H9 (cell line): Measurements from ENCODE around the gene ATRNL1. TPM values are rescaled to one million over a fixed set of nuclear protein-coding genes. Genes with fewer than 3 reads are reported as not detected.

Experiments
- DNase-seq: peaks from one replicate; pipeline ENCODE4 v3.0.0-alpha.2; 2017
- H2AFZ ChIP-seq: one replicate; pipeline ENCODE4 v1.6.1; 2013; ENCODE audit warnings: mild to moderate bottlenecking, low read length, control low read depth, moderate library complexity
- H2AK5ac ChIP-seq: 2 replicates; pipeline ENCODE4 v1.6.1; 2013; ENCODE audit warnings: low read length, control low read depth, mixed read lengths; ENCODE audit not compliant: insufficient read length
- H2BK120ac ChIP-seq: one replicate; pipeline ENCODE4 v1.6.1; 2013; ENCODE audit warnings: low read depth, mild to moderate bottlenecking, low read length, control low read depth, inconsistent platforms; ENCODE audit not compliant: poor library complexity, severe bottlenecking
- H2BK12ac ChIP-seq: 2 replicates; pipeline ENCODE4 v1.6.1; 2013; ENCODE audit warnings: low read length, control low read depth, mixed read lengths, low read depth; ENCODE audit not compliant: insufficient read length
- H2BK15ac ChIP-seq: 2 replicates; pipeline ENCODE4 v1.6.1; 2013; ENCODE audit warnings: low read depth, low read length, control low read depth
- H2BK20ac ChIP-seq: one replicate; pipeline ENCODE4 v1.6.1; 2013; ENCODE audit warnings: low read depth, mild to moderate bottlenecking, low read length, control low read depth, inconsistent platforms; ENCODE audit not compliant: poor library complexity, severe bottlenecking
- H2BK5ac ChIP-seq: 2 replicates; pipeline ENCODE4 v1.6.1; 2013; ENCODE audit warnings: low read length, control low read depth, mixed read lengths; ENCODE audit not compliant: insufficient read length
- H3K14ac ChIP-seq: 2 replicates; pipeline ENCODE4 v1.6.1; 2013; ENCODE audit warnings: low read length, control low read depth; ENCODE audit not compliant: insufficient read depth
- H3K18ac ChIP-seq: 2 replicates; pipeline ENCODE4 v1.6.1; 2013; ENCODE audit warnings: low read depth, mild to moderate bottlenecking, mixed read lengths, low read length, control low read depth; ENCODE audit not compliant: insufficient read length
- H3K23ac ChIP-seq: 2 replicates; pipeline ENCODE4 v1.6.1; 2013; ENCODE audit warnings: low read length, control low read depth, mixed read lengths, low read depth; ENCODE audit not compliant: insufficient read length
- H3K23me2 ChIP-seq: 2 replicates; pipeline ENCODE4 v1.6.1; 2013; ENCODE audit warnings: low read depth, mild to moderate bottlenecking, mixed read lengths, low read length, control low read depth; ENCODE audit not compliant: insufficient read length, poor library complexity, severe bottlenecking
- H3K27ac ChIP-seq: 2 replicates; pipeline ENCODE4 v1.5.1; 2013; ENCODE audit warnings: low read length, control low read depth, mixed read lengths, low read depth; ENCODE audit not compliant: insufficient read length
- H3K27me3 ChIP-seq: 2 replicates; pipeline ENCODE4 v1.6.1; 2013; ENCODE audit warnings: low read length, control low read depth, inconsistent platforms; ENCODE audit not compliant: insufficient read depth
- H3K4ac ChIP-seq: 2 replicates; pipeline ENCODE4 v1.6.1; 2013; ENCODE audit warnings: low read depth, mild to moderate bottlenecking, control low read depth, inconsistent platforms, low read length, moderate library complexity
- H3K4me1 ChIP-seq: 2 replicates; pipeline ENCODE4 v1.6.1; 2013; ENCODE audit warnings: low read length, control low read depth, inconsistent platforms; ENCODE audit not compliant: insufficient read depth
- H3K4me2 ChIP-seq: 2 replicates; pipeline ENCODE4 v1.6.1; 2013; ENCODE audit warnings: low read length, control low read depth, mixed read lengths; ENCODE audit not compliant: insufficient read length, insufficient read depth
- H3K56ac ChIP-seq: 2 replicates; pipeline ENCODE4 v1.6.1; 2013; ENCODE audit warnings: low read depth, mild to moderate bottlenecking, mixed read lengths, low read length, control low read depth; ENCODE audit not compliant: insufficient read length
- H3K79me1 ChIP-seq: 2 replicates; pipeline ENCODE4 v1.6.1; 2013; ENCODE audit warnings: low read depth, mild to moderate bottlenecking, moderate library complexity, low read length, control low read depth, inconsistent platforms; ENCODE audit not compliant: insufficient read depth, poor library complexity, severe bottlenecking
- H3K79me2 ChIP-seq: 2 replicates; pipeline ENCODE4 v1.6.1; 2013; ENCODE audit warnings: low read length, control low read depth, inconsistent platforms; ENCODE audit not compliant: insufficient read depth
- H3K9ac ChIP-seq: 2 replicates; pipeline ENCODE4 v1.6.1; 2013; ENCODE audit warnings: low read length, control low read depth, mixed read lengths; ENCODE audit not compliant: insufficient read length; ENCODE audit errors: extremely low read depth
- H3K9me3 ChIP-seq: one replicate; pipeline ENCODE4 v1.6.1; 2013; ENCODE audit warnings: low read depth, low read length, inconsistent platforms; ENCODE audit not compliant: control insufficient read depth
- H3T11ph ChIP-seq: one replicate; pipeline ENCODE4 v1.6.1; 2013; ENCODE audit warnings: mild to moderate bottlenecking, low read length, control low read depth, inconsistent platforms
- H4K20me1 ChIP-seq: one replicate; pipeline ENCODE4 v1.6.1; 2013; ENCODE audit not compliant: control insufficient read depth, insufficient read length, insufficient read depth
- H4K5ac ChIP-seq: 2 replicates; pipeline ENCODE4 v1.6.1; 2013; ENCODE audit warnings: low read depth, mild to moderate bottlenecking, mixed read lengths, low read length, control low read depth; ENCODE audit not compliant: insufficient read length
- H4K8ac ChIP-seq: replicated peaks from 2 replicates; pipeline ENCODE4 v1.6.1; 2013; ENCODE audit warnings: low read length, control low read depth, mixed read lengths, low read depth; ENCODE audit not compliant: insufficient read length
- H4K91ac ChIP-seq: 2 replicates; pipeline ENCODE4 v1.6.1; 2013; ENCODE audit warnings: low read depth, mild to moderate bottlenecking, moderate library complexity, mixed read lengths, low read length, control low read depth; ENCODE audit not compliant: insufficient read length
- H3K27ac Mint-ChIP-seq, 3 experiments: 2 replicates in 2 of 3; 3 replicates in 1 of 3; pipeline ENCODE4 v1.8.0; 2020 to 2021; ENCODE audit warnings: mixed read lengths in 3 of 3, mild to moderate bottlenecking in 1 of 3, moderate library complexity in 1 of 3
- H3K27me3 Mint-ChIP-seq: 2 replicates; pipeline ENCODE4 v1.8.0; 2021; ENCODE audit warnings: low read depth, mild to moderate bottlenecking, moderate library complexity, mixed read lengths
- H3K36me3 Mint-ChIP-seq, 3 experiments: 2 replicates in 2 of 3; 3 replicates in 1 of 3; pipeline ENCODE4 v1.8.0; 2020 to 2021; ENCODE audit warnings: low read depth in 3 of 3, mixed read lengths in 3 of 3; ENCODE audit not compliant: insufficient read depth in 1 of 3
- H3K4me1 Mint-ChIP-seq, 2 experiments: 2 replicates each; pipeline ENCODE4 v1.8.0; 2020; ENCODE audit warnings: mixed read lengths in 2 of 2
- H3K4me3 Mint-ChIP-seq, 2 experiments: 2 replicates in 1 of 2; 3 replicates in 1 of 2; pipeline ENCODE4 v1.8.0; 2020 to 2021; ENCODE audit warnings: mild to moderate bottlenecking in 2 of 2, mixed read lengths in 2 of 2, moderate library complexity in 1 of 2
- H3K9me3 Mint-ChIP-seq, 2 experiments: 2 replicates in 1 of 2; 3 replicates in 1 of 2; pipeline ENCODE4 v1.8.0; 2020; ENCODE audit warnings: mild to moderate bottlenecking in 2 of 2, mixed read lengths in 2 of 2, moderate library complexity in 1 of 2
- WGBS: extraction: QIAGEN DNeasy Blood & Tissue Kit; methylation state at CpG from one replicate; pipeline ENCODE4 v1.1.7; 2013; ENCODE audit warnings: missing lambda C conversion rate, low lambda C conversion rate, mixed read lengths; ENCODE audit not compliant: insufficient read length; ENCODE audit errors: extremely low coverage; 5-methylcytosine and 5-hydroxymethylcytosine counted together
- total RNA-seq: library from RNA; stranded (reverse); gene quantifications from 2 replicates; pipeline ENCODE4 v1.2.1, GENCODE V29; 2021
- TF ChIP-seq, protein P1 (sequence below): fragments of 200-600 bp; sonication (generic); conservative IDR thresholded peaks from 3 replicates; pipeline ENCODE4 v1.8.0; 2021; ENCODE audit warnings: antibody characterized with exemption, mild to moderate bottlenecking

Gene ATRNL1
- total RNA-seq, 1 experiment from 2014 or later: 9.2 TPM

DNA sequence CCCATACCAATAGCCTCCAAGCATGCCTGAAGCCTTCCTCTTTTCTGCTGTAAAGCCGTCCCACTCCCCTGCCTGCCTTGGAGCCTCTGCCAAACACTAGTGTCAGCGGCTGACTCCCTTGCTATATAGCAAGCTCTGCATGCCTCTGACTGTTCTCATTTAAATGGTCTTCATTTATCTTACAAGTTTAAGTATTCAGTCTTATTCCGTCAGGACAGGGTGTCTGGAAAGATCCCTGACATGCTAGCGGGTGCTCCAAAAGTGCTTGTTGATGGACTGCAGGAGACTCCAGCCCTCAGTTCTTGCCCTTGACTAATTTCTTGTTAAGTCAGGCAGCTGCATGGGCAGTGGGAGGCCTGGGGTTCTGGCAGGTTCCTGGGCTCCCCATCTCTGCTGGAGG, 881.2 kb downstream of the ATRNL1 start:
- no peak for DNase-seq
- no peak overlapping the region for H4K8ac ChIP-seq
- H2BK15ac ChIP-seq: no peak overlapping the region
- no peak overlapping the region for H3K56ac ChIP-seq
- no peak overlapping the region for H2BK12ac ChIP-seq
- TF ChIP-seq, protein P1, sequence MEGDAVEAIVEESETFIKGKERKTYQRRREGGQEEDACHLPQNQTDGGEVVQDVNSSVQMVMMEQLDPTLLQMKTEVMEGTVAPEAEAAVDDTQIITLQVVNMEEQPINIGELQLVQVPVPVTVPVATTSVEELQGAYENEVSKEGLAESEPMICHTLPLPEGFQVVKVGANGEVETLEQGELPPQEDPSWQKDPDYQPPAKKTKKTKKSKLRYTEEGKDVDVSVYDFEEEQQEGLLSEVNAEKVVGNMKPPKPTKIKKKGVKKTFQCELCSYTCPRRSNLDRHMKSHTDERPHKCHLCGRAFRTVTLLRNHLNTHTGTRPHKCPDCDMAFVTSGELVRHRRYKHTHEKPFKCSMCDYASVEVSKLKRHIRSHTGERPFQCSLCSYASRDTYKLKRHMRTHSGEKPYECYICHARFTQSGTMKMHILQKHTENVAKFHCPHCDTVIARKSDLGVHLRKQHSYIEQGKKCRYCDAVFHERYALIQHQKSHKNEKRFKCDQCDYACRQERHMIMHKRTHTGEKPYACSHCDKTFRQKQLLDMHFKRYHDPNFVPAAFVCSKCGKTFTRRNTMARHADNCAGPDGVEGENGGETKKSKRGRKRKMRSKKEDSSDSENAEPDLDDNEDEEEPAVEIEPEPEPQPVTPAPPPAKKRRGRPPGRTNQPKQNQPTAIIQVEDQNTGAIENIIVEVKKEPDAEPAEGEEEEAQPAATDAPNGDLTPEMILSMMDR: no peak
- H3K79me1 ChIP-seq: no peaks in the 10 kb centered on the region
- H3K27ac Mint-ChIP-seq: peak overlapping the region in 1 of 3 experiments; percentile 79; a peak in 2 of 7 replicates
- no peak overlapping the region for H3K27ac ChIP-seq
- no peaks in the 10 kb centered on the region for H3K23me2 ChIP-seq
- peaks cover 36 to 37% of the 10 kb centered on the region in 2 experiments for H3K4me1 Mint-ChIP-seq
- no peak overlapping the region for H2AFZ ChIP-seq
- no peak overlapping the region for H3K23ac ChIP-seq
- H3K9ac ChIP-seq: no peak overlapping the region
- no peak overlapping the region for H4K5ac ChIP-seq
- H2BK120ac ChIP-seq: no peak overlapping the region
- H3K4me2 ChIP-seq: no peak overlapping the region
- H3T11ph ChIP-seq: no peak overlapping the region
- no peak overlapping the region for H3K14ac ChIP-seq
- H2BK5ac ChIP-seq: no peak overlapping the region
- H3K27me3 Mint-ChIP-seq: peaks cover 10% of the 10 kb centered on the region
- H4K91ac ChIP-seq: no peak overlapping the region
- H2BK20ac ChIP-seq: no peak overlapping the region
- peaks cover 6 to 7% of the 10 kb centered on the region in 2 experiments; a peak in 4 of 5 replicates for H3K9me3 Mint-ChIP-seq
- no peaks in the 10 kb centered on the region for H3K79me2 ChIP-seq
- no peaks in the 10 kb centered on the region for H4K20me1 ChIP-seq
- no peaks in the 10 kb centered on the region for H3K9me3 ChIP-seq
- no peak overlapping the region for H2AK5ac ChIP-seq
- no peak overlapping the region for H3K4ac ChIP-seq
- no peaks in the 10 kb centered on the region for H3K27me3 ChIP-seq
- no peaks in the 10 kb centered on the region for H3K4me1 ChIP-seq
- peaks cover 0 to 11% (median 3%) of the 10 kb centered on the region in 3 experiments; a peak in 4 of 7 replicates for H3K36me3 Mint-ChIP-seq
- WGBS: no CpG with 5 or more reads among the region's 4 CpGs
- H3K4me3 Mint-ChIP-seq: no peak overlapping the region; a peak in 1 of 5 replicates
- no peak overlapping the region for H3K18ac ChIP-seq
